Measurements from ENCODE around the gene MVB12B. TPM values are rescaled to one million over a fixed set of nuclear protein-coding genes. Genes with fewer than 3 reads are reported as not detected.

The MVB12B gene
- total RNA-seq, 1 experiment from 2014 or later, result 6.1 TPM

GRCh38 chr9:126302730-126303129 lies 23.9 kb upstream of the MVB12B start:
- DNase-seq (ENCODE audit: low read depth), result no peak

GRCh38 chr9:126303488-126303887 lies 23.1 kb upstream of the MVB12B start:
- no peak for DNase-seq (ENCODE audit: low read depth)

- no peak for DNase-seq (ENCODE audit: low read depth)
These were observed 22.2 kb upstream of the MVB12B start for GRCh38 chr9:126304207-126304970.

- DNase-seq (ENCODE audit: low read depth), result no peak
These were observed 21.7 kb upstream of the MVB12B start for GRCh38 chr9:126304971-126305320.

GRCh38 chr9:126306071-126306647 lies 20.5 kb upstream of the MVB12B start:
- no peak for DNase-seq (ENCODE audit: low read depth)

GRCh38 chr9:126307322-126308061 lies 19.1 kb upstream of the MVB12B start:
- no peak for DNase-seq (ENCODE audit: low read depth)

GRCh38 chr9:126309427-126310189 lies 17.0 kb upstream of the MVB12B start:
- no peak for DNase-seq (ENCODE audit: low read depth)

GRCh38 chr9:126312584-126313551 lies 13.8 kb upstream of the MVB12B start:
- DNase-seq (ENCODE audit: low read depth), result no peak

- DNase-seq (ENCODE audit: low read depth), result no peak
These were observed 10.5 kb upstream of the MVB12B start for GRCh38 chr9:126316085-126316655.

GRCh38 chr9:126317513-126317912 lies 9.1 kb upstream of the MVB12B start:
- peak; percentile 34 for DNase-seq (ENCODE audit: low read depth)

GRCh38 chr9:126318858-126319257 lies 7.8 kb upstream of the MVB12B start:
- no peak for DNase-seq (ENCODE audit: low read depth)

- DNase-seq (ENCODE audit: low read depth), result no peak
These were observed 7.0 kb upstream of the MVB12B start for GRCh38 chr9:126319671-126320070.

- DNase-seq (ENCODE audit: low read depth), result no peak
These were observed 6.3 kb upstream of the MVB12B start for GRCh38 chr9:126320158-126320922.

- DNase-seq (ENCODE audit: low read depth), result no peak
These were observed 4.9 kb upstream of the MVB12B start for GRCh38 chr9:126321742-126322141.

- DNase-seq (ENCODE audit: low read depth), result no peak
These were observed 808 bp upstream of the MVB12B start for GRCh38 chr9:126325821-126326220.

GRCh38 chr9:126327006-126327713 lies 531 bp downstream of the MVB12B start:
- peak; percentile 32 for DNase-seq (ENCODE audit: low read depth)

- DNase-seq (ENCODE audit: low read depth), result no peak
These were observed 1.1 kb downstream of the MVB12B start for GRCh38 chr9:126327714-126328185.

GRCh38 chr9:126328407-126328806 lies 1.8 kb downstream of the MVB12B start:
- DNase-seq (ENCODE audit: low read depth), result no peak

Data from Daoy (cell line).